NCI-H128 (cell line): ENCODE data around the gene LFNG.

Experiments
- DNase-seq: peaks from one replicate; lab custom pipeline; 2025; ENCODE audit not compliant: unreplicated experiment; lab: John Stamatoyannopoulos, UW

The LFNG gene

GRCh38 chr7:2519119-2519930 is at the start of gene LFNG:
TSS of gene LFNG (plus strand) at chr7:2519774. CDS start at chr7:2519862, 88 bp downstream.
- peak; percentile 77 for DNase-seq

- DNase-seq, result no peak
Measured at GRCh38 chr7:2470204-2471021, 49.2 kb upstream of the LFNG start.

GRCh38 chr7:2471022-2471329 is 48.6 kb upstream of the LFNG start:
- DNase-seq, result no peak

- no peak for DNase-seq
Measured at GRCh38 chr7:2471396-2471795, 48.2 kb upstream of the LFNG start.

- no peak for DNase-seq
Measured at GRCh38 chr7:2472739-2473138, 46.8 kb upstream of the LFNG start.

GRCh38 chr7:2473496-2474180 is 45.9 kb upstream of the LFNG start:
- DNase-seq, result no peak

- no peak for DNase-seq
Measured at GRCh38 chr7:2474224-2474623, 45.4 kb upstream of the LFNG start.

- DNase-seq, result no peak
Measured at GRCh38 chr7:2474813-2475677, 44.5 kb upstream of the LFNG start.

GRCh38 chr7:2475678-2476015 is 43.9 kb upstream of the LFNG start:
- DNase-seq, result no peak

GRCh38 chr7:2476298-2476697 is 43.3 kb upstream of the LFNG start, which contains the start of gene GRIFIN:
TSS of gene GRIFIN (minus strand) at chr7:2476398. CDS start at chr7:2476383, 15 bp downstream.
- no peak for DNase-seq

GRCh38 chr7:2476776-2477446 is 42.7 kb upstream of the LFNG start:
- DNase-seq, result no peak

GRCh38 chr7:2477447-2478398 is 41.9 kb upstream of the LFNG start:
- no peak for DNase-seq

GRCh38 chr7:2478399-2478785 is 41.2 kb upstream of the LFNG start:
- DNase-seq, result no peak

- DNase-seq, result no peak
Measured at GRCh38 chr7:2478800-2479199, 40.8 kb upstream of the LFNG start.

GRCh38 chr7:2479276-2480069 is 40.1 kb upstream of the LFNG start:
- DNase-seq, result no peak

GRCh38 chr7:2480070-2480408 is 39.5 kb upstream of the LFNG start:
- DNase-seq, result no peak

GRCh38 chr7:2481195-2481594 is 38.4 kb upstream of the LFNG start:
- DNase-seq, result no peak

- DNase-seq, result no peak
Measured at GRCh38 chr7:2482725-2483451, 36.7 kb upstream of the LFNG start.
